Transverse colon (tissue), 4 donors: ENCODE results near the gene OR6C70. TPM values are rescaled to one million over a fixed set of nuclear protein-coding genes. Genes with fewer than 3 reads are reported as not detected.
"Not testable (repeated sequence)": the region's sequence is repeated elsewhere in the genome, so short reads cannot be mapped to it uniquely, and the experiment has no call there.

Source experiments
- DNase-seq: peaks from one replicate; pipeline ENCODE4 v3.0.0-alpha.2; 2019
- H3K27ac ChIP-seq, 4 donors: fragments of 200-600 bp; sonication (generic); 2 replicates each; pipeline ENCODE4 v1.5.1; 2016 to 2018; ENCODE audit warnings: inconsistent platforms in 4 of 4
- H3K27me3 ChIP-seq: fragments of 200-600 bp; sonication (generic); 2 replicates; pipeline ENCODE4 v1.5.1; 2017; ENCODE audit warnings: inconsistent platforms
- H3K36me3 ChIP-seq, 4 donors: fragments of 200-600 bp; sonication (generic); 2 replicates each; pipeline ENCODE4 v1.5.1; 2017 to 2019; ENCODE audit warnings: inconsistent platforms in 4 of 4
- H3K4me1 ChIP-seq, 4 donors: fragments of 200-600 bp; sonication (generic); 2 replicates each; pipeline ENCODE4 v1.5.1; 2017 to 2020; ENCODE audit warnings: inconsistent platforms in 4 of 4
- H3K4me3 ChIP-seq, 4 donors: fragments of 200-600 bp; sonication (generic); 1 replicate in 1 of 4; 2 replicates in 3 of 4; pipeline versions ENCODE4 v1.5.1 to v1.6.1; 2017 to 2019; ENCODE audit warnings: inconsistent platforms in 4 of 4
- H3K9me3 ChIP-seq, 2 donors: fragments of 200-600 bp; sonication (generic); 2 replicates each; pipeline ENCODE4 v1.5.1; 2017 to 2019; ENCODE audit warnings: inconsistent platforms in 2 of 2
- CTCF ChIP-seq, 5 experiments: fragments of 200-600 bp in 3 of 5; fragments of 450-650 bp in 2 of 5; sonication (generic) in 3 of 5; IDR thresholded peaks; 1 replicate in 2 of 5; 2 replicates in 3 of 5; pipeline ENCODE4 v1.5.1; 2016 to 2017; ENCODE audit warnings: antibody characterized with exemption in 5 of 5, inconsistent platforms in 3 of 5, mild to moderate bottlenecking in 2 of 5, moderate library complexity in 1 of 5
- EP300 ChIP-seq: sonication (generic); formaldehyde crosslinking; IDR thresholded peaks from one replicate; pipeline ENCODE4 v1.6.1; 2017; ENCODE audit warnings: antibody characterized with exemption, low read depth
- POLR2A ChIP-seq: fragments of 450-650 bp; IDR thresholded peaks from one replicate; pipeline ENCODE4 v1.6.1; 2016; ENCODE audit warnings: antibody characterized with exemption, mild to moderate bottlenecking, moderate library complexity
- POLR2AphosphoS5 ChIP-seq, 3 donors: sonication (generic); formaldehyde crosslinking; IDR thresholded peaks; one replicate each; pipeline ENCODE4 v1.6.1; 2016; ENCODE audit warnings: antibody characterized with exemption in 3 of 3
- WGBS, 2 donors: methylation state at CpG; one replicate each; pipeline ENCODE4 v1.1.5; 2018; ENCODE audit warnings: low coverage in 1 of 2; 5-methylcytosine and 5-hydroxymethylcytosine counted together
- in situ Hi-C, 4 donors: fragments of 200-750 bp; cut with MboI; loops; one replicate each; pipeline versions ENCODE4 v1.15.0 to v1.15.1; 2017; ENCODE audit warnings: low sequenced_read_pairs in 3 of 4, low pct_ligation_motif_present in 1 of 4, low pct_unique_long_range_greater_than_20kb in 1 of 4
- intact Hi-C: fragments of 100-400 bp; cut with DNase I; formaldehyde crosslinking; loops from one replicate; pipeline ENCODE4 v1.15.1; 2023; ENCODE audit warnings: low total_unique reads
- total RNA-seq, 4 donors: library from RNA; depleted of rRNA; stranded (reverse); fragments of >200 nt; gene quantifications; one replicate each; pipeline ENCODE4 v1.1.0, GENCODE V29; 2016

OR6C70 gene
- total RNA-seq, 4 donors from 2014 or later = not detected

DNA sequence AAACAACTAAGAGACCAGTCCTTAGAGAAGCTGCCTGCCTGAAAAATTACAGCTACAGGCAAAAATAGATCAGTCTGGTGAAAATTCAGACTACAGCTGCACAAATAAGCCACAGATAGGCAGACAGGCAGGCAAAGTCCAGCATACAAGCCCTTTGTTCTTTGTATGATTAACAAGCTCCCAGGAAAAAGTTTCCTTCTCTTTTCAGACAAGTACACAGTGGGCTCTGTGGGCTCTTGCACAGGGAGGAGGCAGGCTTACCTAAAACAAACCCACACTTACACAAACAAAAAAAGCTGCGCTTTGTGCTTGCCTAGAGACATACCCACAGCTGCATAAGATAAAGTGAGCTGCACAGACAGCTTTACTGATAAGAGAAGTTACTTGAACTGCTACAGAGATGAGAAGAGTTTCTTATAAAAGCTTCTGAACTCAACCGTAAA lies 29.9 kb upstream of the OR6C70 start:
- no peak for DNase-seq
- Histone ChIP-seq H3K4me3 (no peak overlapping the region), H3K36me3 (no peaks in the 10 kb centered on the region), H3K9me3 (no peaks in the 10 kb centered on the region), H3K4me1 (peaks cover 0 to 11% (median 5%) of the 10 kb centered on the region in 4 donors), H3K27ac (peak overlapping the region in 1 of 4 donors; percentile 36), H3K27me3 (no peaks in the 10 kb centered on the region)
- WGBS, 2 donors = 5 to 45% methylated on average over 1 to 2 of the region's 2 CpGs
- in situ Hi-C loops = no loop called here
- TF ChIP-seq POLR2AphosphoS5 (IDR thresholded peaks at IDR 0.05) (no peak), CTCF (IDR thresholded peaks at IDR 0.05) (no peak), POLR2A (no peak), EP300 (no peak)
- intact Hi-C loops = no loop called here

DNA sequence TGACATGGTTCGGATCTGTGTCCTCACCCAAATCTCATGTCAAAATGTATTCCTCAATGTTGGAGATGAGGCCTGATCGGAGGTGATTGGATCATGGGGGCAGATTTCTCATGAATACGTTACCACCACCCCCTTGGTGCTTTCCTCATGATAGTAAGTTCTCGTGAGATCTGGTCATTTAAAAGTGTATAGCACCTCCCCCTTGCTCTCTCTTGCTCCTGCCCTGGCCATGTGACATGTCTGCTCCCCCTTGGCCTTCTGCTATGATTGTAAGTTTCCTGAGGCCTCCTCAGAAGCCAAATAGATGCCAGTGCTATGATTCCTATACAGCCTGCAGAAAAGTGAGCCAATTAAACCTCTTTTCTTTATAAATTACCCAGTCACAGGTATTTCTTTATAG lies 29.3 kb upstream of the OR6C70 start:
- TF ChIP-seq POLR2A (no peak), CTCF (IDR thresholded peaks at IDR 0.05) (no peak), POLR2AphosphoS5 (IDR thresholded peaks at IDR 0.05) (no peak), EP300 (no peak)
- H3K9me3 ChIP-seq = no peaks in the 10 kb centered on the region
- peaks cover 0 to 11% (median 5%) of the 10 kb centered on the region in 4 donors for H3K4me1 ChIP-seq
- H3K36me3 ChIP-seq = no peaks in the 10 kb centered on the region
- H3K27me3 ChIP-seq = no peaks in the 10 kb centered on the region
- no peak overlapping the region for H3K4me3 ChIP-seq
- intact Hi-C loops (no loop called here), in situ Hi-C loops (no loop called here)
- DNase-seq = no peak
- WGBS, 2 donors = 78% methylated on average over 4 of the region's 4 CpGs; no CpG with 5 or more reads in 1 of the 2 donors
- peak overlapping the region in 1 of 4 donors; percentile 36 for H3K27ac ChIP-seq

GRCh38 chr12:55495490-55495889 lies 25.6 kb upstream of the OR6C70 start:
- 81 to 90% methylated on average over 2 to 5 of the region's 5 CpGs for WGBS, 2 donors
- H3K4me3 ChIP-seq = no peak overlapping the region
- H3K27me3 ChIP-seq = no peaks in the 10 kb centered on the region
- peaks cover 0 to 11% (median 5%) of the 10 kb centered on the region in 4 donors for H3K4me1 ChIP-seq
- DNase-seq = no peak
- H3K9me3 ChIP-seq = no peaks in the 10 kb centered on the region
- no peak overlapping the region for H3K27ac ChIP-seq
- in situ Hi-C loops = no loop called here
- TF ChIP-seq POLR2AphosphoS5 (IDR thresholded peaks at IDR 0.05) = no peak
- TF ChIP-seq EP300 = no peak
- TF ChIP-seq CTCF (IDR thresholded peaks at IDR 0.05) = no peak
- TF ChIP-seq POLR2A = no peak
- intact Hi-C loops = no loop called here
- no peaks in the 10 kb centered on the region for H3K36me3 ChIP-seq

- intact Hi-C loops (no loop called here), in situ Hi-C loops (no loop called here)
- Histone ChIP-seq H3K27ac (no peak within 1 kb of the TSS), H3K27me3 (no peaks in the 10 kb centered on the region), H3K4me3 (no peak within 1 kb of the TSS), H3K4me1 (no peaks in the 10 kb centered on the region), H3K36me3 (no peaks in the 10 kb centered on the region), H3K9me3 (no peaks in the 10 kb centered on the region)
- TF ChIP-seq CTCF (IDR thresholded peaks at IDR 0.05) = no peak
- no peak for TF ChIP-seq POLR2A
- no peak for TF ChIP-seq POLR2AphosphoS5 (IDR thresholded peaks at IDR 0.05)
- TF ChIP-seq EP300 = no peak
- 71 to 72% methylated on average over 2 of the region's 2 CpGs for WGBS, 2 donors
- no peak for DNase-seq
Measured at GRCh38 chr12:55492078-55492477, 22.1 kb upstream of the OR6C70 start, which contains the start of gene OR6C68. OR6C68 (plus strand) TSS chr12:55492378; CDS start chr12:55492378, 0 bp downstream.

DNA sequence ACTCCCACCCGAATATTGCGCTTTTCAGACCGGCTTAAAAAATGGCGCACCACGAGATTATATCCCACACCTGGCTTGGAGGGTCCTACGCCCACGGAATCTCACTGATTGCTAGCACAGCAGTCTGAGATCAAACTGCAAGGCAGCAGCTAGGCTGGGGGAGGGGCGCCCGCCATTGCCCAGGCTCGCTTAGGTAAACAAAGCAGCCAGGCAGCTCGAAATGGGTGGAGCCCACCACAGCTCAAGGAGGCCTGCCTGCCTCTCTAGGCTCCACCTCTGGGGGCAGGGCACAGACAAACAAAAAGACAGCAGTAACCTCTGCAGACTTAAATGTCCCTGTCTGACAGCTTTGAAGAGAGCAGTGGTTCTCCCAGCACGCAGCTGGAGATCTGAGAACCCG lies 14.3 kb upstream of the OR6C70 start:
- in situ Hi-C loops, intact Hi-C loops, H3K27me3 ChIP-seq, H3K9me3 ChIP-seq, DNase-seq, H3K27ac ChIP-seq, H3K4me3 ChIP-seq, H3K36me3 ChIP-seq, H3K4me1 ChIP-seq: not testable (repeated sequence)
- 72% methylated on average over 10 of the region's 13 CpGs; no CpG with 5 or more reads in 1 of the 2 donors for WGBS, 2 donors

- in situ Hi-C loops, H3K27me3 ChIP-seq: not testable (repeated sequence)
Measured at GRCh38 chr12:55479136-55479535, 9.2 kb upstream of the OR6C70 start.

More at GRCh38 chr12:55479136-55479535, 9.2 kb upstream of the OR6C70 start:
- H3K4me3 ChIP-seq, H3K9me3 ChIP-seq, DNase-seq, intact Hi-C loops, H3K27ac ChIP-seq, H3K36me3 ChIP-seq, H3K4me1 ChIP-seq: not testable (repeated sequence)
- 92% methylated on average over 15 of the region's 29 CpGs; no CpG with 5 or more reads in 1 of the 2 donors for WGBS, 2 donors
